ENCODE measurements around the gene ABCD2. TPM values are rescaled to one million over a fixed set of nuclear protein-coding genes. Genes with fewer than 3 reads are reported as not detected.

ABCD2 gene
- total and polyA plus RNA-seq, 2 of the 4 experiments (the other 2 are of a cell fraction): not detected

DNA sequence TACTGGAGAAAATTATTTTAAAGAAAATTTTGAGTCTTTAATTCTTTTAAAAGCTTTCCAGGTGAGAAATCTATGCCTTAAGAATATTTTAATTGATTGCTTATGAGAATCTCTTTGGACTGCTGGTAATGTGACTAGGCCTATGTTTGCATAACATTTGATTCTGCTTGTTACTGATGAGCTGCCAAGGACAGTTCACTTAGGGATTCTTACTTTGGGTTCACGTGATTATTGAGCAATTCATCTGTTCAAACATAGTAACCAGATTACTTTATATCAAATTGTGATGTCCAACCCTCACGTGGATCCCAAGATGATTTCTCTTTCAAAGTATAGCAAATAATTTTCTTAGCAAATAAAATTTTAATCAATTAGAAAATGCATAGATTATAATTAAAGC is 27.4 kb upstream of the ABCD2 start:
- Histone ChIP-seq H4K8ac (ENCODE audit: low read depth in 2 of 2, low read length in 2 of 2) (no peak overlapping the region), H2AK9ac (replicated peaks; ENCODE audit: low read depth, low read length, poor library complexity) (no peak overlapping the region), H3K18ac (ENCODE audit: low read depth, low read length) (no peak overlapping the region), H3K9ac (ENCODE audit: low read depth, low read length) (no peak overlapping the region), H4K20me1 (ENCODE audit: insufficient read depth, low read length) (no peaks in the 10 kb centered on the region), H4K5ac (ENCODE audit: low read depth, low read length) (no peak overlapping the region), H3K36me3 (ENCODE audit: control insufficient read depth, insufficient read depth, low read length) (no peaks in the 10 kb centered on the region), H3K9me3 (ENCODE audit: control insufficient read depth, insufficient read depth, low read length) (no peaks in the 10 kb centered on the region), H2AFZ (replicated peaks; ENCODE audit: low read length, poor library complexity) (no peak overlapping the region), H2BK20ac (ENCODE audit: low read depth, low read length) (no peak overlapping the region), H3K14ac (replicated peaks; ENCODE audit: low read depth, low read length) (no peak overlapping the region), H3K4ac (ENCODE audit: low read depth, low read length) (no peak overlapping the region), H3K56ac (ENCODE audit: extremely low read depth, insufficient read depth, low read length) (no peak overlapping the region), H2BK5ac (ENCODE audit: low read depth, low read length, poor library complexity, severe bottlenecking) (no peak overlapping the region), H3K4me1 (ENCODE audit: control insufficient read depth, insufficient read depth, low read length) (no peaks in the 10 kb centered on the region), H3K9me1 (ENCODE audit: insufficient read depth, low read length) (no peaks in the 10 kb centered on the region), H2BK120ac (ENCODE audit: low read depth, low read length) (no peak overlapping the region), H3K27me3 (ENCODE audit: control insufficient read depth, insufficient read depth, low read length) (no peaks in the 10 kb centered on the region), H3K23ac (ENCODE audit: low read depth, low read length) (no peak overlapping the region), H3K27ac (ENCODE audit: insufficient read depth, low read length) (no peak overlapping the region), H3K79me1 (ENCODE audit: low read depth in 1 of 2, low read length in 2 of 2) (no peaks in the 10 kb centered on the region), H3K4me2 (ENCODE audit: low read depth, low read length) (no peak overlapping the region), H2AK5ac (ENCODE audit: low read depth, low read length) (no peak overlapping the region), H2BK15ac (ENCODE audit: low read depth, low read length) (no peak overlapping the region), H3K4me3 (ENCODE audit: insufficient read depth, low read depth, low read length) (no peak overlapping the region), H4K91ac (ENCODE audit: insufficient read depth, low read depth, low read length) (no peak overlapping the region)
- TF ChIP-seq MXI1 (IDR thresholded peaks at IDR 0.05; ENCODE audit: borderline replicate concordance, low read depth, low read length): no peak
- TF ChIP-seq NFE2L2 (IDR thresholded peaks at IDR 0.05; ENCODE audit: low read depth, low read length): no peak
- TF ChIP-seq, protein P1, sequence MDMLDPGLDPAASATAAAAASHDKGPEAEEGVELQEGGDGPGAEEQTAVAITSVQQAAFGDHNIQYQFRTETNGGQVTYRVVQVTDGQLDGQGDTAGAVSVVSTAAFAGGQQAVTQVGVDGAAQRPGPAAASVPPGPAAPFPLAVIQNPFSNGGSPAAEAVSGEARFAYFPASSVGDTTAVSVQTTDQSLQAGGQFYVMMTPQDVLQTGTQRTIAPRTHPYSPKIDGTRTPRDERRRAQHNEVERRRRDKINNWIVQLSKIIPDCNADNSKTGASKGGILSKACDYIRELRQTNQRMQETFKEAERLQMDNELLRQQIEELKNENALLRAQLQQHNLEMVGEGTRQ (IDR thresholded peaks at IDR 0.05; ENCODE audit: low read depth, low read length): no peak
- TF ChIP-seq FOS (IDR thresholded peaks at IDR 0.05; ENCODE audit: low read depth, low read length): no peak
- TF ChIP-seq, protein P2, sequence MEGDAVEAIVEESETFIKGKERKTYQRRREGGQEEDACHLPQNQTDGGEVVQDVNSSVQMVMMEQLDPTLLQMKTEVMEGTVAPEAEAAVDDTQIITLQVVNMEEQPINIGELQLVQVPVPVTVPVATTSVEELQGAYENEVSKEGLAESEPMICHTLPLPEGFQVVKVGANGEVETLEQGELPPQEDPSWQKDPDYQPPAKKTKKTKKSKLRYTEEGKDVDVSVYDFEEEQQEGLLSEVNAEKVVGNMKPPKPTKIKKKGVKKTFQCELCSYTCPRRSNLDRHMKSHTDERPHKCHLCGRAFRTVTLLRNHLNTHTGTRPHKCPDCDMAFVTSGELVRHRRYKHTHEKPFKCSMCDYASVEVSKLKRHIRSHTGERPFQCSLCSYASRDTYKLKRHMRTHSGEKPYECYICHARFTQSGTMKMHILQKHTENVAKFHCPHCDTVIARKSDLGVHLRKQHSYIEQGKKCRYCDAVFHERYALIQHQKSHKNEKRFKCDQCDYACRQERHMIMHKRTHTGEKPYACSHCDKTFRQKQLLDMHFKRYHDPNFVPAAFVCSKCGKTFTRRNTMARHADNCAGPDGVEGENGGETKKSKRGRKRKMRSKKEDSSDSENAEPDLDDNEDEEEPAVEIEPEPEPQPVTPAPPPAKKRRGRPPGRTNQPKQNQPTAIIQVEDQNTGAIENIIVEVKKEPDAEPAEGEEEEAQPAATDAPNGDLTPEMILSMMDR (conservative IDR thresholded peaks at IDR 0.05; ENCODE audit: low read depth, low read length): no peak
- no peak for TF ChIP-seq CHD1 (IDR thresholded peaks at IDR 0.05; ENCODE audit: low read depth, low read length)
- no peak for TF ChIP-seq CEBPB (IDR thresholded peaks at IDR 0.05; ENCODE audit: low read depth, low read length)
- no peak for TF ChIP-seq POLR2A (IDR thresholded peaks at IDR 0.05; ENCODE audit: low read depth, low read length)
- DNase-seq (no peak), ATAC-seq (ENCODE audit: low read depth) (no peak)
- POLR2A ChIA-PET (ENCODE audit: unreplicated experiment): no interaction called here
- CTCF ChIA-PET: no interaction called here
- in situ Hi-C loops (cut with MboI; ENCODE audit: low sequenced_read_pairs) (no loop called here), dilution Hi-C loops (cut with HindIII; ENCODE audit: low sequenced_read_pairs, unreplicated experiment) (no loop called here), intact Hi-C loops (cut with micrococcal nuclease) (no loop called here)
- no TSS peak for BruUV-seq (replicated peaks)
- no CpG with 5 or more reads among the region's 2 CpGs for WGBS, 2 experiments (ENCODE audit: extremely low coverage in 2 of 2, insufficient read length in 1 of 2)
